Measurements from ENCODE around the gene REM1.
"Not testable (repeated sequence)": the region's sequence is repeated elsewhere in the genome, so short reads cannot be mapped to it uniquely, and the experiment has no call there.

The REM1 gene

DNA sequence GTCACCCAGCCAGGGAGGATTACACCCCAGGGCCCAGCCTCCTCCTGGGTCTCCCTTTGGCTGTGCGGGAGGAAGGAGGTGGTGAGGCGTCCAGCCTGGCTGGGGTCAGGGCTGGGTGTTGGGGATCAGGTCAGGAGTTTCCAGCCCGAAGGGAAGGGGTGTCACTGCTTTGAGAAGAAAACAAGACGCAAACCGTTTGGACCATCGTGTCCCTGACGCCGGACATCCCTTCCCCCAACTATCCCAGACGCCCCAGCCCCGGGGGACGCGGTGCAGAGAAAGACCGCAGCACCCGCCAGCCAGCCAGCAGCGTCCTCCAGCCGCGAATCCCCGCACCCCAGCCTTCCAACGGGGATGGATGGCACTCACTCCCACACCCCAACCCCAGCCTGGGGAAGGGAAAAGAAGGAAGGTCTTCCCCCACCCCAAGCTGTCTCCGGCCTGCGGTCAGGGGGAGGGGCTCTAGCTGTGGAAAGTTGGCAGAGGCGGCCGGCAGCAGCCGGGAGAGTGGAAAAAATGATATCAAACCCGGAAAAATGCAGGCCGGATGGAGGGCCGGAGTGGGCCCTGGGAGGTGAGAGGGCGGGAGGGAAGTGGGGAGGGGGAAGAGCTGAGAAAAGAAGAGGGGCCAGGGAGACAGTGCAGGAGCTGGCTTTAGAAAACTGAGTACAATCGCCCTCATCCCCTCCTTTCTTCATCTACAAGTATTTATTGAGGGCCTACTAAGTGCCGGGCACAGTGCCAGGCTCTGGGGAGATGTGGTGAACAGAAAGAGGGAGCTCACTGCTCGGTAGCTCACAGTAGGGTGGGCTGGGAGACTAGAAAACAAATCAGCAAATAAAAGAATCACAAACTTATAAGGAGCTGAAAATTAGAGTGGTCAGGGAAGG lies 10.6 kb downstream of the REM1 start:
- no peak for DNase-seq

DNA sequence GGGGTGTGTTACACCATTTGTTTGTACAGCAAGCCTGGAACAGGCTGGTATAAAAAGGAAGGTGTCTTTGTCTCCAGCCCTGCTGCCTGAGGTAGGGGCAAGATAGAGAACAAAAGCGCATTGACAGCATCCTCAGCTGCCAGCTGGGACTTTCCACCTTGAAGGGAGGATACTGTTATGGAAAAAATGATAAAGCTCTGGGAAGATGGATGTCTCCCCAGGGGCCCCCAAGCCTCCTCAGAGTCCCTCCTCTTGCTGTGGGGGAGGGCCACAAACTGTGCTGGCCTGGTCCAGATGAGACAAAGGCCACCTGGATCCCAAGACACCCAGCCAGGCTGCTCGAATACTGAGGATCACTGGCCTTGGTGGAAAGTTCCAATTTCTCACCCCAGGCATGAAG lies 13.0 kb downstream of the REM1 start:
- DNase-seq = no peak

DNA sequence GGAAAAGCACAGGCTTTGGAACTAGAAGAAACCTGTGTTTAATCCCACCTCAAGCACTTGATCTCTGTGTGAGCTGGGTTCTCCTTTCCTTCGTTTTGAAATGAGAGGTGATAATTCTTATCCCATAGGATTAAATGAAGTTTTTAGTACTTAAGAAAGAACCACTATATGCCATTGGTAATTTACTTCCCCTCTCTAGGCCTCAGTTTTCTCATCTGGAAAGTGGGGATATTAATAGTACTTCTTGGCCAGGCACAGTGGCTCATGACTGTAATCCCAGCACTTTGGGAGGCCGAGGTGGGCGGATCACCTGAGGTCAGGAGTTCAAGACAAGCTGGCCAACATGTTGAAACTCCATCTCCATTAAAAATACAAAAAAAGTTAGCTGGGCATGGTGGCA lies 14.1 kb downstream of the REM1 start:
- DNase-seq = no peak

DNA sequence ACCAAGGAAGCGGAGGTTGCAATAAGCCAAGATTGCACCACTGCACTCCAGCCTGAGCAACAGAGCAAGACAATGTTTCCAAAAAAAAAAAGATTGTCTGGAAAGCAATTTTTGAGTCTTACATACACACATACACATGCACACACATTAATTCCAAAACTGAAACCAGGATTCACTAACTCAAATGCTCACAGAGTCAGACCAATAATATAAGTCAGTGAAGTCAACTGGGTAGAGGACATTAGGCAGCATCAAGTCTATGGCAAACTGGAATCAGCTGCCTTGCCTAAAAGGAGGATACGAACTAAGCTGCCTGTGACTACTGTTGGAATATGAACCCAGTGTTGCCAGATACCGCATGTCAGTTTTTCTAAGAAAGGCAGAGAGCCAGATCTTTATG lies 15.7 kb downstream of the REM1 start:
- DNase-seq = no peak

DNA sequence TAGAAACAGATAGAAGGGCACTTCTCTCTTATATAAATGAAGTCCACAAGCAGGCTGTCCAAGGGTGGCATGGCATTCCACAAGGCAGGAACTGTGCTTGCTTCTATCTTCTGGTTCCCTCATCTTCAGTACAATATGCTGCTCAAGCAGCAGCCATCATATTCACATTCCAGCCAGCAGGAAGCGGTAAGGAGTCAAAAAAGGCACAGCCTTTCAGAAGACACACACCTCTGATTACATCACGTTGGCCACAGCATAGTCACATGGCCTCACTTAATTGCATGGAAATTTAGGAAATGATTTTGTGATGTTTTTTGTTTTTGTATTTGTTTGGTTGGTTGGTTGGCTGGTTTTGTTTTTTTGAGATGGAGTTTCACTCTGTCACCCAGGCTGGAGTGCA lies 19.0 kb downstream of the REM1 start:
- no peak for DNase-seq

DNA sequence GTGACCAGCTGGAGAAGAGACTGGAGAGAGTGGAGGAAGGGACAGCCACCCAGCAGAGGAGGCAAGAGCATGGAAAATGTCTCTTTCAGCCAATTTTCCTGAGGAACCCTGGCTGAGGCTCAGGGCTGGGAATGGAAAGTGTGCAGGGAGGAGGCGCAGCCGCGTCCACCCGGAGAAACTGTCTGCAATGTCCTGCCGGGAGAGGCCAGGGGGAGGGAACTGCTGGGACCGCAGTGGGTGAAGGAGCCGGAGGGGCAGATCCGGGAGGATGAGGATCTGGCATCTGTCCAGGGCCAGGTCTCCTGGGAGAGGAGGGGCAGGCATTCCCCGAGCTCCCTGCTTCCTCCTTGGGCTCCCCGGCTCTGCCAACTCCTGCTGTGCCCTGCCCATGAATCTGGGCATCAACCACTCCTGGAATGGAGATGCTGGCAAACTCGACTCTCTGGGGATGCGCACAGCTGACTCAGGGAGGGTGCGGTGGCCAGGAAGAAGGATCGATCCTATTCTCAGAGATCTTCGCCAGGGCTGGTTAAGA lies 21.7 kb downstream of the REM1 start:
- DNase-seq = no peak

DNA sequence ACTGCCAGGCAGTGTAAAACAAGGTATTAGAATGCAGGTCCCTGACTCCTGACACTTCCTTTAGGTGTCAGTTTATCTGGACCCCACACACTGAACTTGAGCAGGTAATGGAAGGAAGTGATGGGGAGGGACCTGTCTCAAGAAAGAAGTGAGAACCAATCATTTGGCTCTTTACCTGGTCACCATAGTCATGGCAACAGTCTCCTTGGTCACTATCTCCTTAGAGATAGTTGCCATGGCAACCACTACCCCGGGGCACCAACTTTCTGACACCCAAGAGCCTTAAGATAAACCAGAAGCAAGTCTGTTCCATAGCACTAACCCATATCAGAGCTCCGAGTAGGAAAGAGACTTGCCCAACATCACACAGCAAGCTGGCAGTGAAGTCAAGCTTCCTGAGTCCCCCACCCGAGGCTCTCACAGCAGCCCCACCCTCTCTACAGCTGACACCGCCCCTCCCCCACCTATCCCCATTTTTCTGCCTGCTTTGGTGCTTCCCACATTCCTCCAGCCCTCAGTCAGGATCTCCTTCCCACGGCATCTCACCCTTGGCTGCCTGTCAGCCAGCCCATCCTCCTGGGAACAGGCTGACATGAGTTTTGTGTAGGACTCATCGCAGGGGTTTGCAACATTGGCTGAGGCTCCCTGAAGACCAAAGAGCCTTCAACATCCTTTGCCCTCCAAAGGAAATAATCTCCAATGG lies 22.9 kb downstream of the REM1 start:
- DNase-seq = no peak

DNA sequence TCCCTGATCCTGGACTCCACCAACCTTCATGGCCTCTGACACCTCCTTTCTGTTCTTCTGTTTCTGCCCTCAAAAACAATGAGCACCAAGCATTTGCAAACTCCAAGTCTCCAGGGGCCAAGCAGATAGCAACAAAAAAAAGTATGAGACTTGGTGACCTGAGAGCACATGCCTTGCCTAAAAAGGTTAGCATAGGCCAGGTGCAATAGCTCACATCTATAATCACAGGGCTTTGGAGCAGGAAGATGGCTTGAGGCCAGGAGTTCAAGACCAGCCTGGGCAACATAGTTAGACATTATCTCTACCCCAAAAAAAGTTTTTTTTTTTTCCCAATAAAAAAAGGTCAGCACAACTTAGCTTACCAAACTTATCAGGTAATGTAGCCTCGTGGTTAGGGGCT lies 25.4 kb downstream of the REM1 start:
- no peak for DNase-seq

DNA sequence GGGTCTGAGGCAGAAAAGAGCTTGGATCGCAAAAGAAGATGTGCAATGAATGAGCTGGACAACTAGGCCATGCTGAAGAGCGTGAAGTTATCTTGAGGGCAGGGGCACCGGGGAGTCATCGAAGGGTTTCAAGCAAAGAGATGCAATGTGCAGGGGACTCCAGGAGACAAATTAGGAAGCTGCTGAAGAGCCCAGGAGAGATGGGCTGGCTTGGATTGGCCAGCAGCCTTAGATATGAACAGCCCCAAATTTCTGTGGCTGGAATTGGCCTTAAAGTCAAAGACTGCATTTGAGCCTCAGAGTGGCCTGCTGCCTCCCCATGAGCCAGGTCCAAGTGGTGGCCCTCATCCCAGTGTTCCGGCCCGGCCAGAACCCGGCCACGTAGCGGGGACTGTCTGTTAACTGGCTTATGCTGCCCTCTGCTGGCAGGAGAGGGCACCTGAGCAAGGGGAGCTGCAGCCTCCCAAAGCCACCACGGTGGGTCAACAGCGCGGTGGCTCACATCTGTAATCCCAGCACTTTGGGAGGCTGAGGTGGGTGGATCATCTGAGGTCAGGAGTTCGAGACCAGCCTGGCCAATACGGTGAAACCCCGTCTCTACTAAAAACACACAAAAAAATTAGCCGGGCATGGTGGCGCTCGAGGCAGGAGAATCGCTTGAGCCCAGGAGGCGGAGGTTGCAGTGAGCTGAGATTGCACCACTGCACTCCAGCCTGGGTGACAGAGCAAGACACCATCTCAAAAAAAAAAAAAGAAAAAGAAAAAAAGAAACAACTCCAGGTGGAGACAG lies 28.0 kb downstream of the REM1 start:
- peak; percentile 83 for DNase-seq

DNA sequence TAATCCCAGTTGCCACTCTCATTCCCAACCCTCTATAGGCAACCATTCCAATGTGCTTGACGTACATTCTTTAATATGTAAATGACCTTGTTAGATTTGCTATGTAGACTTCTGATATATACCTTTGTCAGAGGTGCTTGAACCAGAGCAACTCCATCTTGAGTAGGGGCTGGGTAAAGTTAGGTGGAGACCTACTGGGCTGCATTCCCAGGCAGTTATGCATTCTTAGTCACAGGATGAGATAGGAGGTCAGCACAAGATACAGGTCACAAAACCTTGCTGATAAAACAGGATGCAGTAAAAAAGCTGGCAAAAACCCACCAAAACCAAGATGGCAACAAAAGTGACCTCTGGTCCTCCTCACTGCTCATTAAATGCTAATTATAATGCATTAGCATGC lies 30.8 kb downstream of the REM1 start:
- no peak for DNase-seq

DNA sequence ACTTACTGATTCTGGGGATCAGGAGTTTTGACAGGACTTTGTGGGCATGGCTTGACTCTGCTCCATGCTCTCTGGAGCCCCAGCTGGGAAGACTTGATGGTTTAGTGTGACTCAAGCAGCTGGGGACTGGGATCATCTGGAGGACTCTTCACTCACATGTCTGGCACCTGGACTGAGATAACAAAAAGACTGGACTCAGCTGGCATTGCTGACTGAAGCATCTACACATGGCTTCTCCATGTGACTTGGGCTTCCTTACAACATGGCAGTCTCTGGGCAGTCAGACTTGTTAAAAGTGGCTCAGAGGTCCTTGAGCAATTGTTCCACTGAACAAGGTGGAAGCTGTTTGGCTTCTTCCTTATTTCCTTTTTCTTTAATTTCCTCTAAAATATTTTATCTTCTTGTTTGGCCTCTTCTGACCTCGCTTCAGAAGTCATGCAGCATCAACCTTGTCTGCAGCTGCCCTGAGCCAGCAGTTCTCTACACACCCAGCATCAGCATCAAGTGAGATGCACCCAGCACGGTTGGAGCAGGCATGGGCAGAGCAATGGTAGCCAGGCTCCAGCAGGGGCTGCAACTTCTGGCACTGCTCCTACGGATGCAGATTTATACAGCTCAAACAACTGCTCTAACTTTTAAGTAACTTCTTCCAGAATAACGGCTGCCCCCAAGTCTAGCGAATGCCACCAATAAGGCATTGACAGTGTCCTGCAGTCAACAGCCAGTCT lies 33.6 kb downstream of the REM1 start:
- DNase-seq = no peak

DNA sequence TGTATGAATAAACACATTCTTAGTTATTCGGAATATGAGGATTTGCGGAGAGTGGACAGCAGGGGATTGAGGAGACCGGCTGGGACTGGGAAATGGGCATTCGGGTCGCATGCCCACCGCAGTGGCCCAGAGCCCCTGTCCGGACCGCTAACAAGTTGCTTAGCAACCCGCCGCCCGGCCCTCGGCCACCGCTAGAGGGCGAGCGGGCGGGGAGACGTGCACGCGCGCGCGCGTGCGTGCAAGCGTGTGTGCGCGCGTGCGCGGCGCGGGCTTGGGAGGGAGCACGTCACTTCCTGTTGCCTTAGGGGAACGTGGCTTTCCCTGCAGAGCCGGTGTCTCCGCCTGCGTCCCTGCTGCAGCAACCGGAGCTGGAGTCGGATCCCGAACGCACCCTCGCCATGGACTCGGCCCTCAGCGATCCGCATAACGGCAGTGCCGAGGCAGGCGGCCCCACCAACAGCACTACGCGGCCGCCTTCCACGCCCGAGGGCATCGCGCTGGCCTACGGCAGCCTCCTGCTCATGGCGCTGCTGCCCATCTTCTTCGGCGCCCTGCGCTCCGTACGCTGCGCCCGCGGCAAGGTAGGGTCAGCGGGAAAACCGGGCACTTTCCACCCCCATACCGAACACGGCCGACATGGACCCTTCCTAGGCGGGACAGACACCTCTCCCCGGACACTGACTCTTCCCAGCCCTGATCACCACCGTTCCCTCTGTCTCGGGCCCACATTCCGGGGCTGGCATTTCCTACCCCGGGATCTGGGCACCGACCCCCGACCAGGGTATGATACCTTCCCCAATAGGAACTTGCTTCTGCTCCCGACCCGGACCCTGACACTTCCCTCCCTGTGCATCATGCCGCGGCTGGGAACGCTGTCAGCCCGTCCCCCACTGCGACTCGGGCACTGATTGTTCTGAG lies 39.3 kb downstream of the REM1 start, which contains the start of gene HM13:
HM13 (plus strand) TSS at position 289 of the 918 bp plus-strand sequence; CDS start at position 399, 110 bp downstream.
- DNase-seq = peak; percentile 91

DNA sequence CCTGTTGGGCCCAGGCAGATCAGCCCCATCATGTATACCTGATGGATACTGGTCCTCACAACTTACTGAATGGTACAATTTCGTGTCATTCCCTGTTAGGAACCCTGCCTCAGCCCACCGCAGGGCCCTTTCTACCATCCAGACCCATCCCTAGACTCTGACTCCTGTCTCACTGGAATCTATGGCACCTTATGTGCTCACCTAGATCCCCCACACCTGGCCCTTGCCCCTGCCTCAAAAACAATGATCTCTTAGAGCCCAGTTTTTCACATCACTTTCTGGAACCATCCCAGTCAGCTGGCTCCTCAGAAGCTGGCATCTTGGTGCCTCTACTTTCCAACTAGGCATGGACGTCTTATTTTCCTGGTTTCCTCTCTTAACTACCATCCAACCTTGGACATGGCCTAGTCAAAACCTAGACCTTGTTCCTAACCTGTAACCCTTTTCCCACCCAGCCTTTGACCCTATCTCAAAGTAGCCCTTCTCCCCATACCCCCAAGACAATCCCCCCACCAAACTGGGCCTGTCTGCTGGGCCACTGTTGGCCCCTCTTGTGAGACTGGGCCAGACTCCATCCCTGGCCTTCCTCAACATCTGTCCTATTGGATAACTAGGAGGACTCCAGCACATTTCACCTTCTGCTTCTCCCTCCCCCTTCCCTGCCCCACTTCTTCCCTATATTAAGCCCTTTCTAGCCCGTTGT lies 40.1 kb downstream of the REM1 start:
- DNase-seq = no peak

DNA sequence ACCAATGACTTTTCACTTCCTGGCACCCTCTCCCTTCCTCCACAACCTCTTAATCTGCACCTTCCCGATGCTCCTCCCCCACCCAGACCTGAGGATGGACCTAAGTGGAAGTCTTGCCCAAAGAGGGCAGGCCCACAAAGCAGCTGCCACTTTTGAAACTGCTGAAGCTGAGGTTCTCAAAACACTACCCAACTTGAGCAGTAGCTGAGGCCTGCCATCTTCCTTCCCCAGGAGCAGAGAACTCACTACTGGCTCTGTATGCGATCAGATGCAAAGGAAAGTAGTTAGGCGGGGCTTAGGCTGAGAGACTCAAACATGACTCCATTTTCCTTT lies 40.7 kb downstream of the REM1 start:
- DNase-seq = no peak

DNA sequence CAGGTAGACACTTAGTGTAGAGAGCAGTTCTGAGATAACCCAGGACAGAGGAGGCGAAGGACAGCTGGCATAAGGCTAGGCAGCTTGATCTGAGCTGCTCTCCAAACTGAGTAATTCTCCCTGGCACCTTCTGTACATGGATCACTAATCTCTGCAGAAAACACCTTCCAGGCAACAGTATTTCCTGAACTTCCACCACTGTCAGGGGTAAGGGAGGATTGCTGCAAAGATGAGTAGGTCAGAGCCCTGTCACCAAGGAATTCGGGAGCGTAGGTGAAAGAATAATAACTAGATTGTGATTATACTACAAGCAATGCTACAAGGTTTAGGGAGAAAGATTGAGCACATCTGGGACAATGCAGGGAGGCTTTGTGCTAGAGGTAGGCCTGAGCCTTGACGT lies 41.1 kb downstream of the REM1 start:
- no peak for DNase-seq

DNA sequence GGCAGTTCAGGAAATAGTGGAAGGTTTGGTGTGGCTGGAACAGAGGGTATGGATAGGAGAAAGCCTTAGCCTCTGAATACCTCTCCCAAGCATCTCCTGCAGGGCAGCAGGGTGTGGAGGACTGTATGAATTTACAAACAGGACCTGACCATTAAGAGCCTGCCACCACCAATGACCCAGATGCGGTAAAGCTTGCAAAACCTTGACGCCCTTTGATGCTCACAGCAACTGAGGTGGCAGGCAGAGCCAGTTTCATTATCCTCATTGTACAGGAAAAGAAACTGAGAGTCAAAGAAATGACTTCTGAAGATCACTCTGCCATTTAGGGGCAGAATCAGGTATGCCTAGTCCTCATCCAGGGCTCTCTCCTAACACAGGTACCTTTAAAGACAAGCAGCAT lies 41.6 kb downstream of the REM1 start:
- DNase-seq = peak; percentile 8

DNA sequence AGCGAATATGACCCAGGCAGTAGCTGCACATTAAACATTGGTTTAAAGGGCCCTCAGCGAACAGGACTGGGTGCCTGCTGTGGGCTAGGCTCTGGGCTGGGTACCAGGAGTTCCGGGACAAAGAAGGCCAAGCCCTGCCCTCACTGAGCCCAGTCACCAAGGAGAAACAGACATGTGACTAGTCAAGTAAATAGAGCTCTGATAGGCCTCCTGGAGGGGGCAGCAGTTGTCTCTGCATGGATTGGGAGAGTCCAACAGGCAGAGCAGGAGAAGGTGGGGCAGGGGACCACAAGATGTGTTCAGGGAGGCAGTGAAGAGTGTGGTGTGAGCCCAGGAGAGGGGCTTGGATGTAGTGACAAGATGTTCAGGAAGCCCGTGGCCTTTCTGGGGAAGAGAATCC lies 42.3 kb downstream of the REM1 start:
- DNase-seq = no peak

DNA sequence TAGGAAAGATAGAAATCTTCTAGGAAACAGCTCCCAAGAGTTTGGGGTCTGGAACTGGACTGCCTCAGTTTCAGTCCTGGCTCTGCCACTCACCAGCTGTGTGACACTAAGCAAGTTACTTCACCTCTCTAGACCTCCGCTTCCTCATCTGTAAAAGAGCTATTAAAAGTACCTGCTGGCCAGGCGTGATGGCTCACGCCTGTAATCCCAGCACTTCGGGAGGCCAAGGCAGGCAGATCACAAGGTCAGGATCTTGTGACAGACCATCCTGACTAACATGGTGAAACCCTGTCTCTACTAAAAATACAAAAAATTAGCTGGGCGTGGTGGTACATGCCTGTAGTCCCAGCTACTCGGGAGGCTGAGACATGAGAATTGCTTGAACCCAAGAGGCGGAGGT lies 46.2 kb downstream of the REM1 start:
- not testable (repeated sequence) for DNase-seq

DNA sequence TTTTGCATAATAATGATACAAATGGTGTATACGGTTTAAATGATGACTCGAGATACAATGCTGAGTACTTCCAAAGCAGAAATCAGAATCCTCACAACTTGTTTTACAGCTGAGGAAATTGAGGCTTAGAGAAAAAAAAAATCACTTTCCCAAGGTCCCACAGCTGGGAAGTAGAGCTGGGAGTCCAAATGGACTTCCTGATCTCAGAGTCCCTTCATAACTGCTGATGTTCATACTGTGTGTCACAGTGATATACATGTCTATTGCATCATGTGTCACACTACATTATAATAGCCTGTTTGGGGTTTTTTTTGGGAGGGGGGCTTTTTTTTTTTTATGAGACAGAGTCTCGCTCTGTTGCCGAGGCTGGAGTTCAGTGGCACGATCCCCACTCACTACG lies 47.6 kb downstream of the REM1 start:
- no peak for DNase-seq

DNA sequence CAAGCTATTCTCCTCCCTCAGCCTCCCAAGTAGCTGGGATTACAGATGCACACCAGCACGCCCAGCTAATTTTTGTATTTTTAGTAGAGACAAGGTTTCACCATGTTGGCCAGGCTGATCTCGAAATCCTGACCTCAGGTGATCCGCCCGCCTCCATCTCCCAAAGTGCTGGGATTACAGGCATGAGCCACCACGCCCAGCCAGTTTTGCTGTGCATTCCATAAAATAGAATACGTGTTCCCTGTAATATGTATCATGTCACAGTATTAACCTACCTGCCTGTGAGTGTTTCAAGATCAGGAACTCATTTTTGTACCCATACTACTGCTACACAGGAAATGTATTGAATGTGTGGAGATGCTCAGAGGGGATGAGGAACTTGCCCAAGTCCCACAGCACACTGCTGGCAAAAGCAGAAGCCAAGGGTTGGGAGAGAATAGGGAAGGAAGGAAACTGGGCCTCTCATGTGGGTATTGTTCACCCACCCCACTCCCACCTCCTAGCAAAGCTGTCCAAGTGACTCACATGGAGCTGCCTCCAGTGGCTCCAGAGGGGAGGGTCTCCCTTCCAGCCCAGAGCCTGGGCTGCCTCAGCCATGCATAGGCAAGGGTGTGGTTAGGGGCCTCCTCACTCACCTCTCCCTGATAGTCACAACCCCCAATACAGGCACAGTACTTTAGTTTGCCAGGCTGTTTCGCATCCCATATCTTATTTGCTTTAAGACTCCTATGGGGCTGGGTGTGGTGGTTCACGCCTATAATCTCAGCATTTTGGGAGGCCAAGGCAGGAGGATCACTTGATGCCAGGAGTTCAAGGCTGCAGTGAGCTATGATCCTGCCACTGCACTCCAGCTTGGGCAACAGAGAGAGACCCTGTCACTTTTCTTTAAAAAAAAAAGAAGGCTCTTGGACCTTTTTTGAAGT lies 48.5 kb downstream of the REM1 start:
- no peak for DNase-seq
